Activated CD4-positive, alpha-beta T cell treated with anti-CD3 and anti-CD28 coated beads, Interleukin-2, amount 10 ng/mL, durations not matched to agents 7 days and 5 days (primary cell): Measurements from ENCODE around the gene CSNK1G1. TPM values are rescaled to one million over a fixed set of nuclear protein-coding genes. Genes with fewer than 3 reads are reported as not detected.
"Not testable (repeated sequence)": the region's sequence is repeated elsewhere in the genome, so short reads cannot be mapped to it uniquely, and the experiment has no call there.

ENCODE experiments used
- CTCF ChIA-PET: fragments of 350-600 bp; sonication (Branson Sonifier 250); formaldehyde crosslinking; loops from one replicate; lab custom pipeline; 2021; ENCODE audit warnings: antibody characterized with exemption; lab: Charles Lee
- POLR2A ChIA-PET: fragments of 350-600 bp; sonication (Branson Sonifier 250); formaldehyde crosslinking; loops from one replicate; lab custom pipeline; 2021; ENCODE audit warnings: antibody characterized with exemption; lab: Charles Lee
- DNase-seq: peaks from one replicate; pipeline ENCODE4 v3.0.0-alpha.2; 2020
- H3K27ac Mint-ChIP-seq: one replicate; pipeline ENCODE4 v1.8.0; 2021; ENCODE audit warnings: mild to moderate bottlenecking, moderate library complexity, mixed read lengths
- H3K27me3 Mint-ChIP-seq: one replicate; pipeline ENCODE4 v1.8.0; 2021; ENCODE audit warnings: mixed read lengths
- H3K36me3 Mint-ChIP-seq: one replicate; pipeline ENCODE4 v1.8.0; 2021; ENCODE audit warnings: low read depth, mixed read lengths
- H3K4me1 Mint-ChIP-seq: one replicate; pipeline ENCODE4 v1.8.0; 2021; ENCODE audit warnings: mixed read lengths
- H3K4me3 Mint-ChIP-seq: one replicate; pipeline ENCODE4 v1.8.0; 2021; ENCODE audit warnings: mild to moderate bottlenecking, moderate library complexity, mixed read lengths
- H3K9me3 Mint-ChIP-seq: one replicate; pipeline ENCODE4 v1.8.0; 2021; ENCODE audit warnings: mixed read lengths
- total RNA-seq, 2 experiments: library from RNA; stranded (reverse); gene quantifications; one replicate each; pipeline ENCODE4 v1.2.3, GENCODE V29; 2021

The CSNK1G1 gene
- 10 to 100 TPM; 24.6 to 30.4 TPM for total RNA-seq

- CTCF ChIA-PET: no interaction called here
- Mint-ChIP-seq H3K36me3 (peaks cover 6% of the 10 kb centered on the region), H3K27me3 (no peaks in the 10 kb centered on the region), H3K27ac (peak within 1 kb of the TSS; percentile 85), H3K9me3 (no peaks in the 10 kb centered on the region), H3K4me3 (peak within 1 kb of the TSS; percentile 92), H3K4me1 (peaks cover 25% of the 10 kb centered on the region)
- DNase-seq: peak; percentile 94
- POLR2A ChIA-PET: no interaction called here
These were observed at the start of gene CSNK1G1 for GRCh38 chr15:64355944-64356709. TSS of gene CSNK1G1 (minus strand) at chr15:64356173. CDS start at chr15:64300499, 55,674 bp downstream.

GRCh38 chr15:64400583-64400982 is 44.6 kb upstream of the CSNK1G1 start:
- peaks cover 34% of the 10 kb centered on the region for H3K36me3 Mint-ChIP-seq
- POLR2A ChIA-PET: no interaction called here
- CTCF ChIA-PET: no interaction called here
- no peaks in the 10 kb centered on the region for H3K27me3 Mint-ChIP-seq
- DNase-seq: no peak
- no peaks in the 10 kb centered on the region for H3K9me3 Mint-ChIP-seq
- peaks cover under 1% of the 10 kb centered on the region for H3K4me1 Mint-ChIP-seq
- peak overlapping the region; percentile 66 for H3K27ac Mint-ChIP-seq
- no peak overlapping the region for H3K4me3 Mint-ChIP-seq

- Mint-ChIP-seq H3K36me3 (peaks cover 44% of the 10 kb centered on the region), H3K27me3 (no peaks in the 10 kb centered on the region), H3K27ac (no peak overlapping the region), H3K4me1 (peaks cover 10% of the 10 kb centered on the region), H3K9me3 (no peaks in the 10 kb centered on the region), H3K4me3 (no peak overlapping the region)
- CTCF ChIA-PET: interaction anchor here (0.6 to 1.6 kb wide), 5 partner anchors 11 to 1369 kb away, joined by 3 to 8 read pairs (median 3); partner anchors contain the start of gene TRIP4
- POLR2A ChIA-PET: interaction anchor here (0.6 kb wide), 1 partner anchor 573 kb away, joined by 6 read pairs; no protein-coding TSS in a partner anchor
- DNase-seq: no peak
These were observed 42.6 kb upstream of the CSNK1G1 start for GRCh38 chr15:64398575-64398974.

- H3K27ac Mint-ChIP-seq: no peak overlapping the region
- peaks cover 45% of the 10 kb centered on the region for H3K36me3 Mint-ChIP-seq
- POLR2A ChIA-PET: no interaction called here
- no peaks in the 10 kb centered on the region for H3K27me3 Mint-ChIP-seq
- no peak overlapping the region for H3K4me3 Mint-ChIP-seq
- peaks cover 12% of the 10 kb centered on the region for H3K4me1 Mint-ChIP-seq
- DNase-seq: no peak
- CTCF ChIA-PET: no interaction called here
- H3K9me3 Mint-ChIP-seq: no peaks in the 10 kb centered on the region
These were observed 40.8 kb upstream of the CSNK1G1 start for GRCh38 chr15:64396789-64397188.

GRCh38 chr15:64392471-64392870 is 36.5 kb upstream of the CSNK1G1 start:
- H3K4me3 Mint-ChIP-seq, H3K27me3 Mint-ChIP-seq, CTCF ChIA-PET, DNase-seq, POLR2A ChIA-PET, H3K9me3 Mint-ChIP-seq, H3K27ac Mint-ChIP-seq: not testable (repeated sequence)
- Mint-ChIP-seq H3K4me1 (peaks cover 27% of the 10 kb centered on the region), H3K36me3 (peaks cover 29% of the 10 kb centered on the region)

- Mint-ChIP-seq H3K27me3 (no peaks in the 10 kb centered on the region), H3K4me1 (peaks cover 22% of the 10 kb centered on the region), H3K9me3 (no peaks in the 10 kb centered on the region), H3K36me3 (peaks cover 8% of the 10 kb centered on the region), H3K4me3 (peak overlapping the region; percentile 89), H3K27ac (peak overlapping the region; percentile 42)
- ChIA-PET CTCF (no interaction called here), POLR2A (no interaction called here)
- no peak for DNase-seq
These were observed 33.1 kb upstream of the CSNK1G1 start for GRCh38 chr15:64389036-64389435.

- H3K27ac Mint-ChIP-seq: peak within 1 kb of the TSS; percentile 93
- peak; percentile 98 for DNase-seq
- peak within 1 kb of the TSS; percentile 89 for H3K4me3 Mint-ChIP-seq
- no peaks in the 10 kb centered on the region for H3K27me3 Mint-ChIP-seq
- H3K4me1 Mint-ChIP-seq: peaks cover 19% of the 10 kb centered on the region
- ChIA-PET POLR2A (interaction anchor here (0.5 to 1.4 kb wide), 4 partner anchors 11 to 287 kb away, joined by 3 to 4 read pairs (median 3); no protein-coding TSS in a partner anchor), CTCF (interaction anchor here (0.6 to 1.0 kb wide), 5 partner anchors 10 to 1470 kb away, joined by 3 to 8 read pairs (median 3); no protein-coding TSS in a partner anchor)
- H3K36me3 Mint-ChIP-seq: peaks cover 4% of the 10 kb centered on the region
- no peaks in the 10 kb centered on the region for H3K9me3 Mint-ChIP-seq
These were observed 31.7 kb upstream of the CSNK1G1 start, which contains the start of gene TRIP4 for GRCh38 chr15:64387562-64388168. TSS of gene TRIP4 (plus strand) at chr15:64387836. CDS start at chr15:64387864, 28 bp downstream.

- peaks cover 28% of the 10 kb centered on the region for H3K4me1 Mint-ChIP-seq
- peak overlapping the region; percentile 13 for H3K27ac Mint-ChIP-seq
- no peak for DNase-seq
- H3K9me3 Mint-ChIP-seq: no peaks in the 10 kb centered on the region
- peaks cover 4% of the 10 kb centered on the region for H3K36me3 Mint-ChIP-seq
- CTCF ChIA-PET: no interaction called here
- POLR2A ChIA-PET: no interaction called here
- no peak overlapping the region for H3K4me3 Mint-ChIP-seq
- no peaks in the 10 kb centered on the region for H3K27me3 Mint-ChIP-seq
These were observed 30.3 kb upstream of the CSNK1G1 start for GRCh38 chr15:64386291-64386690.

- peaks cover 40% of the 10 kb centered on the region for H3K4me1 Mint-ChIP-seq
- CTCF ChIA-PET: no interaction called here
- H3K27me3 Mint-ChIP-seq: no peaks in the 10 kb centered on the region
- POLR2A ChIA-PET: no interaction called here
- H3K36me3 Mint-ChIP-seq: peaks cover 16% of the 10 kb centered on the region
- no peak overlapping the region for H3K27ac Mint-ChIP-seq
- DNase-seq: no peak
- H3K4me3 Mint-ChIP-seq: no peak overlapping the region
- no peaks in the 10 kb centered on the region for H3K9me3 Mint-ChIP-seq
These were observed 27.8 kb upstream of the CSNK1G1 start for GRCh38 chr15:64383760-64384159.

GRCh38 chr15:64381000-64381751 is 25.2 kb upstream of the CSNK1G1 start, which contains the start of gene PCLAF:
TSS of gene PCLAF (minus strand) at chr15:64381441. CDS start at chr15:64381371, 70 bp downstream.
- DNase-seq: peak; percentile 98
- POLR2A ChIA-PET: no interaction called here
- H3K9me3 Mint-ChIP-seq: no peaks in the 10 kb centered on the region
- peak within 1 kb of the TSS; percentile 89 for H3K27ac Mint-ChIP-seq
- peaks cover 38% of the 10 kb centered on the region for H3K4me1 Mint-ChIP-seq
- CTCF ChIA-PET: no interaction called here
- H3K27me3 Mint-ChIP-seq: no peaks in the 10 kb centered on the region
- peak within 1 kb of the TSS; percentile 83 for H3K4me3 Mint-ChIP-seq
- H3K36me3 Mint-ChIP-seq: peaks cover 12% of the 10 kb centered on the region

- DNase-seq, H3K9me3 Mint-ChIP-seq, POLR2A ChIA-PET, H3K27me3 Mint-ChIP-seq: not testable (repeated sequence)
- peaks cover 42% of the 10 kb centered on the region for H3K4me1 Mint-ChIP-seq
- CTCF ChIA-PET: interaction anchor here (0.6 to 1.2 kb wide), 3 partner anchors 10 to 11 kb away, joined by 3 to 5 read pairs (median 3); no protein-coding TSS in a partner anchor
- peak overlapping the region; percentile 83 for H3K4me3 Mint-ChIP-seq
- H3K27ac Mint-ChIP-seq: peak overlapping the region; percentile 89
- H3K36me3 Mint-ChIP-seq: peaks cover 16% of the 10 kb centered on the region
These were observed 24.3 kb upstream of the CSNK1G1 start for GRCh38 chr15:64380130-64380870.
